NCI-H2029 (cell line): ENCODE measurements around the gene PACS1.

Experiments used
- DNase-seq: peaks from one replicate; lab custom pipeline; 2025; lab: John Stamatoyannopoulos, UW

Gene PACS1

DNA sequence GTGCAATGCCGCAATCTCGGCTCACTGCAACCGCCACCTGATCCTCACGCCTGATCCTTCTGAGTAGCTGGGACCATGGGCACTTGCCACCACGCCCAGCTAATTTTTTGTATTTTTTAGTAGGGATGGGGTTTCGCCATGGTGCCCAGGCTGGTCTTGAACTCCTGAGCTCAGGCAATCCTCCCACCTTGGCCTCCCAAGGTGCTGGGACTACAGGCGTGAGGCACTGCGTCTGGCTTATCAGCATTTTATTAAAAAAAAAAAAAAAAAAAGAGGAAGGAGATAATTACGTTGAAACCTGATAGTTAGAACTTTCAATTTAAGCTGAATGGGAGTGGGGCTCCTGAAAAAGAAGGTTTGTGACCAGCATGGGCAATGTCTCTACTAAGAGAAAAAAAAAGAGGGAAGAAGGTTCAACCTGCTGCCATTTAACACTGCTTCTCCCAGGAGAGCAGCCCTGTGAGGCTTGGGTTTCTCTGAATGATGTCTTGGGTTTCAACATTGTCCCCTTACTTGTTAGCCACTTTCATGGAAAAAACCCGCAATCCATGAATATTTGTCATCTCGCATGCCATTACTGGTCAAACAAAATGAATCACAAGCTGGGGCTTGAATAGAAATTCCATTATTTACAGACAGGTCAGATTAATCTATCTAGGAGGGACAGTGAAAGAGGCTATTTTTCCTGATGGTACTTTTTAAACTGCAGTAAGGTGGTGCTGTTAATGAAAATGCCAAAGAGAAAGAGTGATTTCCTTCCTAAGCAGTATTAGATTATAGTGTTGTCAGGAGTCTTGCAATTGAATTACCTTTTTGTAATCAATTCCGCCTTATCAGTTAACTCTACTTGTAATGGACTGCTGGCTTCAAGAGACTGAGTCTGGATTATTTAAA, 72.5 kb downstream of the PACS1 start:
- no peak for DNase-seq

DNA sequence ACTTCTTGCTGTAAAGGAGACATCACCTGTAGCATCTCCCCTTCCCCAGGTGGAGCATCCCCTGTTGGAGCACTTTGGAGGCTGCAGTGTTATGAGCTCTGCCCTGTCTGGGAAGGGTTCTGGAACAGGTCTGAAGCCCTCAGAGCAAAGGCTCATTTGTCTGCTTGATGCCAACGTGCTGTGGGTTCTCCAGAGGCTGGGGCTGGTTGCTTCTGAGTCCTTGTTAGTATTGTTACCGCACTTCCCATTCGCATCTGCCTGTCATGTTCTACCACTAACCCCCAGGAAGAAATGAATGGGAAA, 73.1 kb downstream of the PACS1 start:
- DNase-seq, result no peak

DNA sequence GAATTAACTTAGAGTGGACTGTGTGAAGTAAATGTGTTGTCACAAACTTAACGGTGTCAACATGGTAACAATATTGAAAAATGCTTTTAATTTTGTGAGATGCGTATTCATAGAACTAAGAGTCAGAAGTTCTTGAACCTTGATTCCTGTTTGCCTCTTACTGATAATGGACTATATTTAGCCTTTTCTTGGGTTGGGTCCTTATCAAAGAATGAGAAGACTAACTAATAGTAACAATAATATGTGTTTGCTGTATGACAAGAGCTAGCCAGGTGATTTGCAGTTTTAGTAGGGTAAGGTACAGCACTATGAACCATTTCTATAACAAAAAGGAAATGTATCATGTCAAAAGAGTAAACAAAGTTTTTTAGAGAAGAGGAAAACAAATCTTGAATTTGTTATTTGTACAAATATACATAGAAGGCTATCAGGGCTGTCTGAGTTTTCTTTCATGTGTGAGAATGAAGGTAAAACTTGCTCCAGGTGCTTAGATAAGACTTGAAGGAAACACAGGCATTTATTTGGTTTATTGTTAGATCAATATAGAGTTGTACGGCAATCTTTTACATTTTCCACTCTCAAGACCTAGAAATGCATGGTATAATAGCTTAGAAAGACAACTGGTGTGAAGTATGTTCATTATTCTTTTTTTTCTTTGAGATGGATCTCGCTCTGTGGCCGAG, 74.1 kb downstream of the PACS1 start:
- DNase-seq, result no peak

DNA sequence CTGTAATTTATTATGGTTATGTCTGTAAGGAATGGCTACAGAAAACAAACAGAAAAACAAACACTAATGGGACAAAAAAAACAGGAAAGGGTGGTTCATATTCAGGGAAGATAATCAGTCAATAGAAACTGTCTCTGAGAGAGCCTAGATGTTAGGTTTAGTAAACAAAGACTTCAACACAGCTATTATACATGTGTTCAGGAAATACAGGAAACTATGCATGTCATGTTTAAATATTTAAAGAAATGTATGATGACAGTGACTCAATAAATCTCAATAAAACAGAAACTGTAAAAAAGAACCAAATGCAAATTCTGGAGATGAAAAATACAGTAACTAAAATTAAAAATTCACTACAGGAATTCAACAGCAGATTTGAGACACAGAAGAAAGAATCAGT, 76.0 kb downstream of the PACS1 start:
- DNase-seq, result no peak

DNA sequence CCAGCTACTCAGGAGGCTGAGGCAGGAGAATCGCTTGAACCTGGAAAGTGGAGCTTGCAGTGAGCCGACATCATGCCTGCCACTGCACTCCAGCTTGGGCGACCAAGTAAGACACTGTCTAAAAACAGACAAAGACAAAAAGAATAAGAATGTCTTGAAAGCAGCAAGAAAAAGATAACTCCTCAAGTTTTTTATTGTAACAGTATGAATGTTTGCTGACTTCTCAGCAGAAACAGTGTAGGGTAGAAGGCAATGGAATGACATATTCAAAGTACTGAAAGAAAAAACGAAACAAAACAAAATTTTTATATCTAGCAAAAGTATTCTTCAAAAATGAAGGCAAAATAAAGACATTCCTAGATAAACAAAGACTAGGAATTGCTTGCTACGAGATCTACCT, 76.9 kb downstream of the PACS1 start:
- DNase-seq, result no peak

DNA sequence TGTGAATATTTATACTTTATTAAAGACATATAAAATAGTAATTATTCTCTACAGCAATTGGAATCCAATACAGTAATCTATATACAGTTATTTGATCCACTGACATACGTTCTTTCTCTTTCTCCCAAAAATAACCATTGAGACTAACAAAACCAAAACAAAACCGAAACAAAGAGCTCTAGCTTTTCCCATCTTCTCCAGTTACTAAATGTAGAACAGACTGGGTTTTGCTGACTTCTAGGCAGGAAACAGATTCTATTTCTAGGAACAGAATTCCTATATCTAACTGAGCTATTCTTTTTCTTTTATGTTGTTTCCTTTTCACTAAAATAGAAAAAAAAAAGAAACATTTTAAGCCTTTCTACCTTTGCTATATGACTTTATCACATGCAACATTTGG, 80.1 kb downstream of the PACS1 start:
- DNase-seq, result no peak

DNA sequence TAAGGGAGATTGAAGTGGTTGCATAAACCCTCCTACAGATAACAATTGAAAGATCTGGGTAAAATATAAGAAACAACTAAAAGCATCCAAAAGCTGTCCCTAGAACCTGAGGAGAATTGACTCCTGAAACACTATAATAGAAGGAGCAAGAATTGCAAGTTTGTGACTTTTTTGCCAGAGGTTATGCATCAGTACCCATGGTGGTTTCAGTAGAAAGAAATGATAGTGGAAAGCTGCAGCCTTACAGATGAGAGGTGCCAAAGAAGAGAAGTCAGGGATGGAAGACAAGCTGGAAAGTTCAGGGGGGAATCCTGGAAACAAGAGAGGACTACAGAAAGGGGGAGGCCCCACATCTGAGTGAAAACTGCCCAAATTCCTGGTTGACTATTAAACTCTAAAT, 80.7 kb downstream of the PACS1 start:
- no peak for DNase-seq

DNA sequence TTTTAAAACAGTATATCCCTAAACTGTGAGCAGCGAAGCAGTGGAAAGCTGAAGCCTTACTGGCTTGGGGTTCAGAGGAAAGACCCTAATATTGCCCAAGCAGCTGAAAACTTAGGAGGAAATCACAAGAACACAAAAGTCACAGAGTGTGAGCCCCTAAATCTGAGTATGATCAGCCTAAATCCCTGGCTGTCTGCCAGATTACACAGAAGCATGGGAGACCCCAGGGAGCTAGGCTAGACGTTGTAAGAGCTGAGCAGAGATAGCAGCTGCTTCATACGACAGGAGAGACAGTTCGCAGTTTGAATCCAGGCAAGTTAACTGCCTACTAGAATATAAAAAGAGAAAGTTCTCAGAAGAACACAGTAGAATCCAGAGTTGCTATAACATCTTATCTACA, 81.2 kb downstream of the PACS1 start:
- no peak for DNase-seq

DNA sequence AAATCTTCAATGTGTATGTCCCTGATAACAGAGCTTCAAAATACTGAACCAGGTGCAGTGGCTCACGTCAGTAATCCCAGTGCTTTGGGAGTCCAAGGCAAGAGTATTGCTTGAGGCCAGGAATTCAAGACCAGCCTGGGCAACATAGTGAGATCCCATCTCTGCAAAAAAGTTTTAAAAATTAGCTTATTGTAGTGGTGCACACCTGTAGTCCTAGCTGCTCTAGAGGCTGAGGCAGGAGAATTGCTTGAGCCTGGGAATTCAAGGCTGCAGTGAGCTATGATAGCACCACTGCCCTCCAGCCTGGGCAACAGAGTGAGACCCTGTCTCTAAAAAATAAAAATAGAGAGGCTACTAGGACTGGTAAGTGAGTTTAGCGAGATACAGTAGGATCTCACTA, 84.0 kb downstream of the PACS1 start:
- DNase-seq, result no peak

DNA sequence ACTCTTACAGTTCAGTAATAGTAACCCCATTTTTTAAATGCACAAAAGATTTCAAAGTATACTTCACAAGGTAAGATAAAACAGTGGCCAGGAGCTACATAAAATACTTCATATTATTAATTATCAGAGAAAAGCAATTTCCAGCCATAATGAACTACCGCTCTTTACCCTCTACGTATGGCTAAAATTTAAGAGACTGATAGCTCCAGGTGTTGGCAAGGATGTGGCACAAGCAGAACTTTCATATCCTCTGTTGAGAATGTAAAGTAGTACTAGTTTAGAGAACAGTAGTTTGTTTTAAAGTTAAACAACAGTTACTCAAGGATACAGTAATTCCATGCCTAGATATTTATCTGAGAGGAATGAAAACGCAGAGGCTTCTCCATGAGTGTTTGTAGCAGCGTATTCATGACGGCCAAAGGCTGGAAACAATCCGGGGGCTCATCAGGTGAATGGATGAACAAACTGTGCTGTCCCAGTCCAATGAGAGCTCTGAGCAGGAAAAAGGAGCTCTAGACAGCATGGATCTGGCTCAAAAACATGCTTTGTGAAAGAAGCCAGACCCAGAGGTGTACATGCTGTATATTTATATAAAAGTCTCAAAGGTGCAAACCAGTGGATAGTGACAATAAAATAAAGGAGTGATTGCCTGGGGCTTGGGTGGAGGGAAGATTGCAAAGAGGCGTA, 85.5 kb downstream of the PACS1 start:
- DNase-seq, result no peak

DNA sequence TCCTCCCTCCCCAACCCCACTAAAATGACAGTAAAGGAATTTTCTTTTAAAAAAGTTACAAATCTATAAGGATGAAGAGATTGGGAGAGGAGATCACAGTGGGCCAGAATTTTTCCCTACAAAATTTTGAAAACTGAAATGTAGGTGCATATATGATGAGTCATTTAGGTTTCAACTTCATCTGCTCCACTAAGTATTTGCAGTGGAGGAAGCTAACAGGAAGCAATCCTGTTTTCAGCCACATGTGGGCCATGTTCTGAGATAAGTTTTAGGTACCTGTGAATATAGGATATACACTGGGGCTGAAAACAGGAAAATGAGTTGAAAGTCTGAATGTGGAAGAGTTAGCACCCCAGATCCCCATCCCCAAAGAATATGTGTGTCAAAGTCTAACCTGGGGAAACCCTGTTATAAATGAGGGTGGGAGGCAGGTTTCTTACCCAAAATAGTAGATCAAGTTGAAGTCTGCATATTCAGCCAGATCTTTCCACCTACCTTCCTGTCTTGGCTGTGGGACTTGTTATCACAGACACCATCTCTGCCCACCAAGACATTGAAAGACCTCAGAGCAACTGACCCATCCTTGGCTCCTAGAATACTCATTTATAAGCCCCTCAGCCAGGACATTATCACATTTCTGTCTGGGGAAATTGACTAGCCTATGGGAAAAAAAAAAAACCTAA, 87.3 kb downstream of the PACS1 start:
- no peak for DNase-seq

DNA sequence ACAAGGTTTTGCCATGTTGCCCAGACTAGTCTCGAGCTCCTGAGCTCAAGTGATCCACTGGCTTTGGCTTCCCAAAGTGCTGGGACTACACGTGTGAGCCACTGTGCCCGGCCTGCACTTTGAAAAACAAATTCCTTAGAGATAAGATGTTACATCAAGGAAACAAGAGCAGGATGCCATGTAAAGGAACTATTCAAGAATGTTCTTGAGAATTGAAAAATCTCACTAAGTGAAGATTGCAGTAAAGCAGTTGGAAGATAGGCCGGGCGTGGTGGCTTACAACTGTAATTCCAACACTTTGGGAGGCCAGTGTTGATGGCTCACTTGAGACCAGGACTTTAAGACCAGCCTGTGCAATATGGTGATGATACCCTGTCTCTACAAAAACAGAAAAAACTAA, 88.1 kb downstream of the PACS1 start:
- no peak for DNase-seq

DNA sequence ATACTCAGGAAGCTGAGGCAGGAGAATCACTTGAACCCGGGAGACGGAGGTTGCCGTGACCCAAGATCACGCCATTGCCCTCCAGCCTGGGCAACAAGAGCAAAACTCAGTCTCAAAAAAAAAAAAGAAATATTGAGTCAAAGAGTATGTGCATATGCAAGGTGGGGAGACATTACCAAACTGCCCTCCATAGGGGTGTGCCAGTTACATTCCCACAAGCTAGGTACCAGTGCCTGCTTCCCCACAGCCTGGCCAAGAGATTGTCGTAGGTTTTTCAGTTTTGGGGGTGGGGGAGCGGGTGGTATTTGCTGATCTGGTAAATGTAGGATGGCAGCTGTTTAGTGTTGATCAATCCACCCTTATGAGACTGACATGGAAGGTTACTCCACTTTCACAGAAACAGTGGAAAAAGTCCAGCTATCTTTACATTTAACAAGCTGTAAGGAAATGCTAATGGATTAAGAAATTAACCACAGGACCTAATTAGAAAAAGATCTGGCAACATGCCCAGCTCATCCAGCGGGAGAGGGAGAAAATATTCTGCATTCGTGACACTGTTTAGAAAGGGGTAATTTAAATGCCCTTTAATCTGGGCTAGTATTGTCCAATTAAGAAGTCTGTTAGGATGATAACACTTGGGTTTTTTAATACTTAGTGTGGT, 89.4 kb downstream of the PACS1 start:
- DNase-seq, result no peak

DNA sequence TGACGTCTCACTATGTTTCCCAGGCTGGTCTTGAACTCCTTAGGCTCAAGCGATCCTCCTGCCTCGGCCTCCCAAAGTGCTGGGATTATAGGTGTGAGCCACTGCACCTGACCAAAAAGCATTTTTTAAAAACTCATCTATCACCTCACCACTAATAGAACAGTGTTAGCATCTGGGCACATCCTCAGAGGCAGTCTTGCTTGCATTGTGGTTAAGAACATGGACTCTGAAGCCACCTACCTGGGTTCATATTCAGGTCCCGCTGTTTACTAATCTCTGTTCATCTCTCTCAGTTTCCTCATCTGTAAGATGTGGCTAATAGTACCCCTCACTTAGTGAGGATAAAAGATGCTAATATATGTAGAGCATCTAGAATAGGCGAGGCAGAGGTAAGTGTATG, 90.6 kb downstream of the PACS1 start:
- DNase-seq, result no peak

DNA sequence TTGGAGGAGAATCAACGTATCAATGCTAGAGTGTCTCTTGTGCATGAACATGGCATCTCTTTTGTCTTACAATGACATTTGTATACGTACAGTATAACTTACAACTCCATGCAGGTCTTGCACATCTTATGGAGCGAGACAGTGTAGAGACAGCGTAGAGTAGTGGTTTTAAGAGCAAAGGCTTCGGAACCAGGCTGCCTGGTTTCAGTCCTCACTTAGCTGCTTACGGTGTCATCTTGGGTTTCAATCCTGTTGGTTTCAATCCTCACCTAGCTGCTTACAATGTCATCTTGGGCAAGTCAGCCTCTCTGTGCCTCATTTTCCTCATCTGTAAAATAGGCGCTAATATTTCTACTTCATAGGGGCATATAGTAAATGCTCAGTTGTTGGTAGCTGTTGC, 98.2 kb downstream of the PACS1 start:
- DNase-seq, result no peak

DNA sequence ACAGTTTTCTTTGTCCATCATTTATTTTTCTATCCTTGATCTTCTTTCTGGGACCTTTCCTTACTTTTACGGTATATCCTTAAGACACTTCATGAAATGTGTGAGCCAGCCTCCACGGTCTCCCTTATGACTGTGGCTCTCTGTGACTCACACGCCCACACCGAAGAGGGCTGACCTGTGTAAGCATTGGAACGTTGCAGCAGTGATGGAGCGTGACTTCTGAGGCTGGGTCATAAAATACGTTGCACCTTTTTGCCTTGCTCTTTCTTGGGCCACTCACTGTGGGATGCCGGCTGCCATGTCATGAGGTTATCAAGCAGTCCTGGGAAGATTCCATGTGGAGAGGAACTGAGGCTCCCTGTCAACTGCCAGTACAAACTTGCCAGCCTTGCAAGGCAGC, 102.1 kb downstream of the PACS1 start:
- DNase-seq, result no peak

DNA sequence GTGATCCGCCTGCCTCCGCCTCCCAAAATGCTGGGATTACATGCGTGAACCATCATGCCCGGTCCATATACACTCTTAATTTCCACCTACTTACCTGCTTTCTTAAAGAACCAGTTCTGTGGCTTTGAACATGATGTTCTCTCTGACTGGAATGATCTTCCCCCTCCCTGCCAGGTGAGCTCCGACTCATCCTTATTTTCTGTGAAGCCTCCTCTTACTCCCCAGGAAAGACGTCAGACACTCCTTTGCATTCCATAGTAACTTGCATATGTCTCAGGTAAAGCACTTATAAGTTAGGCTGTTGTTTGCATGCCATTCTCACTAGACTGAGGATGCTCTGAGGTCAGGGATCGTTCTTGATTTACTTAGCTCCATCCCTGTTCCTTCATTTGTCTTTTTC, 106.6 kb downstream of the PACS1 start:
- no peak for DNase-seq

DNA sequence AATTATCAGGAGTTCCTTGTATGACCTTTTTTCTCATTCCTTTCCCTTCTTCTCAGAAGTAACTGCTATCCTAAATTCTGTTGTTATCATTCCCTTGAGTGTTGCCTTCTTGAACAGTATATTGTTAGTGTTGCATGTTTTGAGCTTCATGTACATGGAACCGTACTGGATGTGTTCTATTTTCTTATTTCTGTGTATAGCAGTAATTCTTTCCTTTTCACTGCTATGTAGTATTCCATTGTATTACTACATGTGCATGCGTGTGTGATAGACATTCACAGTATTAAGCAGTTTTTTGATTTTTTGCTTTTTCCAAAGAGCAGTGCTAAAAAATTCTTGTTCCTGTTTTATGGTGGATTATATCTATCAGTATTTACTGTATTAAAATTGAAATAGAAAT, 108.1 kb downstream of the PACS1 start:
- DNase-seq, result no peak

DNA sequence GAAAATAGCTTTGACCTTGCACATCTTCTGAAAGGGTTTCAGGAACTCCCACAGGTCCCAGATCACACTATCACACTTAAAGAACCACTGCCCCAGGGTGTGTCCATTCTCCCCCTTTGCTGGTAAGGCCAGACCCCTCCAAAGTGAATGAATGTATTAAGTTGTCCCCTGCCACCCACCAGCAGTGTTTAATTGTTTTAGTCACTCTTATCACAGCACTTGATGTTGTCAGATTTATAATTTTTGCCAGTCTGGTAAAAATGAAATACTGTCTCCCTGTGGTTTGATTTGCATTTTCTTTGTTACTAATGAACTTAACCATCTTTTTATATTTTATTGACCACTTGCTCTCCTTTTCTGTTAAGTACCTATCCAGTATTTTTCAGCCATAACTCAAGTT, 108.8 kb downstream of the PACS1 start:
- no peak for DNase-seq

DNA sequence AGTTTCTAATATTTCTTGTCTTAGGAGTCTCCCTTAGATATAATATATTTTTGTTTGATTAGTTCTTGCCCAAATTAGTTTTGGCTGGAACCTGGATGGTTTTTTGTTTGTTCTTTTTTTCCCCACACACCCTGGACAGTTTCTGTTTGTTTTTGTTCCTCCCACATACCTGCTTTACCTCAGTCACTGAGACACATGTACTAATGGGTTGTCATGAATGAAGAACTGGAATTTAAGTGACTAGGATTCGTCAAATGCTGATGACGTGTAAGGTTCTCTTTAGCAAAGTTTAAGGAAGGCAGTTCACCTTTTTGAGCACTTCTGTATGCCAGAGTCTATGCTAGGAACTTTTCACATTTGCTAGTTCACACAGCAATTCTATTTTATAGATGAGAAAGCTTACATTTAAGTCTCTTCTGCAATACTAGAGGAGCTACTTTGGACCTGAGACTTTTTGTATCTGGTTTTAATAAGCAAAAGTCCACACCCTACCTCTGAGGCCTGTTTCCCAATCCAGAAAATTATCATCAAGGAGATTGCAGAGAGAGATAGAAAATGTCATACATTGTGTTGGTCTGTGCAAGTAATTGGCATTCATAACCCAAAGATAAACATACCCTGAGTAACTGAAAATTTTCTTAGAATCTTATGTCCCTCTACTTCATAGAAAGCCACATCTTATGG, 111.7 kb downstream of the PACS1 start:
- DNase-seq, result no peak

DNA sequence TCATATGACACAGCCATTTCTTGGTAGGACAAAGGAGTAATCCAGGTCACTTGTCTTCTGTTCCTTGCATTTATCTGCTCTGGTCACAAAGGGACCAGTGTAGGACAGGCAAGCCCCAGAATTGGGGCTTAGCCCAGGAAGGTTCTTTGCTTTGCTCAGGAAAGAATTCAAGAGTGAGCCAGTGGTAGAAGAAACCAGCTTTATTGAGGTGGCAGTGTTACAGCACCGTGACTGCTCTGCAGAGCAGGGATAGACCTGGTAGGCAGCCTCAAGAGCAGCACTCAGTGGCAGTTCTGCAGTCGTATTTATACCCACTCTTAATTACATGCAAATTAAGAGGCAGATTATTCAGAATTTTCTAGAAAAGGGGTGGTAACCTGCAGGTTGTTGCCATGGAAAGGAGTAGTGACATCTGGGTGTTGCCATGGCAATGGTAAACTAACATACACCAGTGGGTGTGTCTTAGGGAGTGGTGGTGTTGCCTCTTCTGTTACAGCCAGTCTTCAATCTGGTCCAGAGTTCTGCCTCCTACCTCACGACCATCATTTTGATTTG, 113.5 kb downstream of the PACS1 start:
- DNase-seq, result no peak
